Measurements from ENCODE around the gene STAT4.

DNA sequence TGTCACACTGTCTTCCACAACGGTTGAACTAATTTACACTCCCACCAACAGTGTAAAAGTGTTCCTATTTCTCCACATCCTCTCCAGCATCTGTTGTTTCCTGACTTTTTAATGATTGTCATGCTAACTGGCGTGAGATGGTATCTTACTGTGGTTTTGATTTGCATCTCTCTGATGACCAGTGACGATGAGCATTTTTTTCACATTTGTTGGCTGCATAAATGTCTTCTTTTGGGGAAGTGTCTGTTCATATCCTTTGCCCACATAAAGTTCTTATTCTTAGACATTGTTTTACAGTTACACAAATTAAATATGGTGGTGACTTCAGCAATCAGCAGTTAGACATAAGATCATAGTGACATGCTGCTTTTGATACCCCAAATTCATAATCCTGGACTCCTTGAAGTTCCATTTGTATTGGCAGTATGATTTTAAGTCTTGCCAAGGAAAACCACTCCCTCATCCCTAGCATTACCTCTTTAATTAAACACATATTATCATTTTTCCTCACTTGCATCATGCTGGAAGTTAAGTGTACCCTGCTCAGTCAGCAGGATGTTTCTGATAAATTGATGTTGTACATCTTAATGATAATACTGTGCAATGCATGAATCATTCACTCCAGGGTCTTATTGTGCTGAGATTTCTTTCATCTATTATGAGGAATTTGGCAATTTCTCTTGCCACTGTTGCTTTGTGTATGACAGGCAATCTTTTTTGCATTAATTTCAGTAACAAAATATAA, 69.2 kb downstream of the STAT4 start:
- TF ChIP-seq, protein P1, sequence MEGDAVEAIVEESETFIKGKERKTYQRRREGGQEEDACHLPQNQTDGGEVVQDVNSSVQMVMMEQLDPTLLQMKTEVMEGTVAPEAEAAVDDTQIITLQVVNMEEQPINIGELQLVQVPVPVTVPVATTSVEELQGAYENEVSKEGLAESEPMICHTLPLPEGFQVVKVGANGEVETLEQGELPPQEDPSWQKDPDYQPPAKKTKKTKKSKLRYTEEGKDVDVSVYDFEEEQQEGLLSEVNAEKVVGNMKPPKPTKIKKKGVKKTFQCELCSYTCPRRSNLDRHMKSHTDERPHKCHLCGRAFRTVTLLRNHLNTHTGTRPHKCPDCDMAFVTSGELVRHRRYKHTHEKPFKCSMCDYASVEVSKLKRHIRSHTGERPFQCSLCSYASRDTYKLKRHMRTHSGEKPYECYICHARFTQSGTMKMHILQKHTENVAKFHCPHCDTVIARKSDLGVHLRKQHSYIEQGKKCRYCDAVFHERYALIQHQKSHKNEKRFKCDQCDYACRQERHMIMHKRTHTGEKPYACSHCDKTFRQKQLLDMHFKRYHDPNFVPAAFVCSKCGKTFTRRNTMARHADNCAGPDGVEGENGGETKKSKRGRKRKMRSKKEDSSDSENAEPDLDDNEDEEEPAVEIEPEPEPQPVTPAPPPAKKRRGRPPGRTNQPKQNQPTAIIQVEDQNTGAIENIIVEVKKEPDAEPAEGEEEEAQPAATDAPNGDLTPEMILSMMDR (tag by site-specific recombination; IDR thresholded peaks at IDR 0.05): no peak
- TF ChIP-seq, protein P2, sequence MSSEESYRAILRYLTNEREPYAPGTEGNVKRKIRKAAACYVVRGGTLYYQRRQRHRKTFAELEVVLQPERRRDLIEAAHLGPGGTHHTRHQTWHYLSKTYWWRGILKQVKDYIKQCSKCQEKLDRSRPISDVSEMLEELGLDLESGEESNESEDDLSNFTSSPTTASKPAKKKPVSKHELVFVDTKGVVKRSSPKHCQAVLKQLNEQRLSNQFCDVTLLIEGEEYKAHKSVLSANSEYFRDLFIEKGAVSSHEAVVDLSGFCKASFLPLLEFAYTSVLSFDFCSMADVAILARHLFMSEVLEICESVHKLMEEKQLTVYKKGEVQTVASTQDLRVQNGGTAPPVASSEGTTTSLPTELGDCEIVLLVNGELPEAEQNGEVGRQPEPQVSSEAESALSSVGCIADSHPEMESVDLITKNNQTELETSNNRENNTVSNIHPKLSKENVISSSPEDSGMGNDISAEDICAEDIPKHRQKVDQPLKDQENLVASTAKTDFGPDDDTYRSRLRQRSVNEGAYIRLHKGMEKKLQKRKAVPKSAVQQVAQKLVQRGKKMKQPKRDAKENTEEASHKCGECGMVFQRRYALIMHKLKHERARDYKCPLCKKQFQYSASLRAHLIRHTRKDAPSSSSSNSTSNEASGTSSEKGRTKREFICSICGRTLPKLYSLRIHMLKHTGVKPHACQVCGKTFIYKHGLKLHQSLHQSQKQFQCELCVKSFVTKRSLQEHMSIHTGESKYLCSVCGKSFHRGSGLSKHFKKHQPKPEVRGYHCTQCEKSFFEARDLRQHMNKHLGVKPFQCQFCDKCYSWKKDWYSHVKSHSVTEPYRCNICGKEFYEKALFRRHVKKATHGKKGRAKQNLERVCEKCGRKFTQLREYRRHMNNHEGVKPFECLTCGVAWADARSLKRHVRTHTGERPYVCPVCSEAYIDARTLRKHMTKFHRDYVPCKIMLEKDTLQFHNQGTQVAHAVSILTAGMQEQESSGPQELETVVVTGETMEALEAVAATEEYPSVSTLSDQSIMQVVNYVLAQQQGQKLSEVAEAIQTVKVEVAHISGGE (tag by site-specific recombination; conservative IDR thresholded peaks at IDR 0.05; ENCODE audit: low read depth): no peak
- TF ChIP-seq ZNF785 (tag by site-specific recombination; IDR thresholded peaks at IDR 0.05) (no peak), ZNF121 (tag by site-specific recombination; IDR thresholded peaks at IDR 0.05) (no peak), ZNF654 (tag by site-specific recombination; IDR thresholded peaks at IDR 0.05; ENCODE audit: low read depth) (no peak), ZNF140 (tag by site-specific recombination; IDR thresholded peaks at IDR 0.05) (no peak), ZFP41 (tag by site-specific recombination; IDR thresholded peaks at IDR 0.05; ENCODE audit: borderline replicate concordance) (no peak)

All from HEK293 (cell line).